SK-N-SH (cell line): ENCODE results near the gene DENND10.

Experiments used
- CTCF ChIP-seq: fragments of 200-600 bp; sonication (generic); IDR thresholded peaks from 2 replicates; pipeline ENCODE4 v1.6.1; 2017; ENCODE audit warnings: antibody characterized with exemption, mild to moderate bottlenecking, moderate library complexity
- GATA2 ChIP-seq: sonication (generic); formaldehyde crosslinking; IDR thresholded peaks from 2 replicates; pipeline ENCODE4 v1.5.0; 2020; ENCODE audit warnings: mild to moderate bottlenecking, missing genetic modification reagents
- IRF3 ChIP-seq: fragments of 150-350 bp; IDR thresholded peaks from 2 replicates; pipeline ENCODE4 v1.6.1; 2016; ENCODE audit warnings: mild to moderate bottlenecking, low read depth, low read length
- JUND ChIP-seq: IDR thresholded peaks from 2 replicates; pipeline ENCODE4 v1.4.0; 2012
- MAX ChIP-seq: IDR thresholded peaks from 2 replicates; pipeline ENCODE4 v1.4.0; 2012; ENCODE audit warnings: low read depth
- NFIC ChIP-seq: IDR thresholded peaks from 2 replicates; pipeline ENCODE4 v1.4.0; 2012; ENCODE audit warnings: borderline replicate concordance
- PBX3 ChIP-seq: IDR thresholded peaks from 2 replicates; pipeline ENCODE4; 2012
- POLR2AphosphoS5 ChIP-seq: IDR thresholded peaks from 2 replicates; pipeline ENCODE4 v1.6.1; 2012; ENCODE audit warnings: low read depth, low read length
- RAD21 ChIP-seq: IDR thresholded peaks from 2 replicates; pipeline ENCODE4 v1.6.1; 2012; ENCODE audit warnings: mild to moderate bottlenecking, low read length
- RCOR1 ChIP-seq: fragments of 150-350 bp; IDR thresholded peaks from 2 replicates; pipeline ENCODE4 v1.6.1; 2017; ENCODE audit warnings: antibody characterized with exemption, low read length
- SIN3A ChIP-seq: IDR thresholded peaks from 2 replicates; pipeline ENCODE4 v1.6.1; 2012; ENCODE audit warnings: low read depth, mild to moderate bottlenecking, low read length, moderate library complexity, borderline replicate concordance
- SMC3 ChIP-seq: IDR thresholded peaks from 2 replicates; pipeline ENCODE4 v1.6.1; 2012; ENCODE audit warnings: low read depth, low read length, improper control_type of control experiment
- TF ChIP-seq, protein P1 (sequence below): IDR thresholded peaks from 2 replicates; pipeline ENCODE4 v1.4.0; 2012; ENCODE audit warnings: low read depth, borderline replicate concordance
- TF ChIP-seq, protein P2 (sequence below): IDR thresholded peaks from 2 replicates; pipeline ENCODE4 v1.6.1; 2012; ENCODE audit warnings: mild to moderate bottlenecking, low read depth, low read length, moderate library complexity

- TF ChIP-seq RCOR1 (no peak), CTCF (no peak), PBX3 (no peak), SMC3 (no peak), POLR2AphosphoS5 (no peak), RAD21 (no peak), IRF3 (no peak), NFIC (no peak), JUND (no peak), MAX (no peak), GATA2 (no peak), SIN3A (no peak)
- TF ChIP-seq, protein P1, sequence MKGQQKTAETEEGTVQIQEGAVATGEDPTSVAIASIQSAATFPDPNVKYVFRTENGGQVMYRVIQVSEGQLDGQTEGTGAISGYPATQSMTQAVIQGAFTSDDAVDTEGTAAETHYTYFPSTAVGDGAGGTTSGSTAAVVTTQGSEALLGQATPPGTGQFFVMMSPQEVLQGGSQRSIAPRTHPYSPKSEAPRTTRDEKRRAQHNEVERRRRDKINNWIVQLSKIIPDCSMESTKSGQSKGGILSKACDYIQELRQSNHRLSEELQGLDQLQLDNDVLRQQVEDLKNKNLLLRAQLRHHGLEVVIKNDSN = no peak
- TF ChIP-seq, protein P2, sequence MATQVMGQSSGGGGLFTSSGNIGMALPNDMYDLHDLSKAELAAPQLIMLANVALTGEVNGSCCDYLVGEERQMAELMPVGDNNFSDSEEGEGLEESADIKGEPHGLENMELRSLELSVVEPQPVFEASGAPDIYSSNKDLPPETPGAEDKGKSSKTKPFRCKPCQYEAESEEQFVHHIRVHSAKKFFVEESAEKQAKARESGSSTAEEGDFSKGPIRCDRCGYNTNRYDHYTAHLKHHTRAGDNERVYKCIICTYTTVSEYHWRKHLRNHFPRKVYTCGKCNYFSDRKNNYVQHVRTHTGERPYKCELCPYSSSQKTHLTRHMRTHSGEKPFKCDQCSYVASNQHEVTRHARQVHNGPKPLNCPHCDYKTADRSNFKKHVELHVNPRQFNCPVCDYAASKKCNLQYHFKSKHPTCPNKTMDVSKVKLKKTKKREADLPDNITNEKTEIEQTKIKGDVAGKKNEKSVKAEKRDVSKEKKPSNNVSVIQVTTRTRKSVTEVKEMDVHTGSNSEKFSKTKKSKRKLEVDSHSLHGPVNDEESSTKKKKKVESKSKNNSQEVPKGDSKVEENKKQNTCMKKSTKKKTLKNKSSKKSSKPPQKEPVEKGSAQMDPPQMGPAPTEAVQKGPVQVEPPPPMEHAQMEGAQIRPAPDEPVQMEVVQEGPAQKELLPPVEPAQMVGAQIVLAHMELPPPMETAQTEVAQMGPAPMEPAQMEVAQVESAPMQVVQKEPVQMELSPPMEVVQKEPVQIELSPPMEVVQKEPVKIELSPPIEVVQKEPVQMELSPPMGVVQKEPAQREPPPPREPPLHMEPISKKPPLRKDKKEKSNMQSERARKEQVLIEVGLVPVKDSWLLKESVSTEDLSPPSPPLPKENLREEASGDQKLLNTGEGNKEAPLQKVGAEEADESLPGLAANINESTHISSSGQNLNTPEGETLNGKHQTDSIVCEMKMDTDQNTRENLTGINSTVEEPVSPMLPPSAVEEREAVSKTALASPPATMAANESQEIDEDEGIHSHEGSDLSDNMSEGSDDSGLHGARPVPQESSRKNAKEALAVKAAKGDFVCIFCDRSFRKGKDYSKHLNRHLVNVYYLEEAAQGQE = no peak
Observed at GRCh38 chr10:119177708-119178371, 73.9 kb downstream of the DENND10 start.
